Measurements from ENCODE around the gene GOLT1B.
"Not testable (repeated sequence)": the region's sequence is repeated elsewhere in the genome, so short reads cannot be mapped to it uniquely, and the experiment has no call there.

Gene GOLT1B

GRCh38 chr12:21501258-21502163, at the start of gene GOLT1B, which contains the start of gene RECQL:
GOLT1B (plus strand) TSS chr12:21501789; CDS start chr12:21501924, 135 bp downstream.
RECQL (minus strand) TSS chr12:21501635; CDS start chr12:21499570, 2,065 bp downstream.
- DNase-seq (ENCODE audit: low read depth in 2 of 2) = peak; percentile 60 to 79

GRCh38 chr12:21453312-21453852, 48.2 kb upstream of the GOLT1B start:
- DNase-seq (ENCODE audit: low read depth in 2 of 2) = no peak

- peak in 1 of 2 donors; percentile 26 for DNase-seq (ENCODE audit: low read depth in 2 of 2)
These were observed 45.3 kb upstream of the GOLT1B start for GRCh38 chr12:21456291-21456780.

- DNase-seq (ENCODE audit: low read depth in 2 of 2) = no peak
These were observed 42.1 kb upstream of the GOLT1B start for GRCh38 chr12:21459474-21459873.

- not testable (repeated sequence) for DNase-seq (ENCODE audit: low read depth in 2 of 2)
These were observed 34.3 kb upstream of the GOLT1B start for GRCh38 chr12:21467334-21467733.

- DNase-seq (ENCODE audit: low read depth in 2 of 2) = no peak
These were observed 30.3 kb upstream of the GOLT1B start for GRCh38 chr12:21471294-21471693.

- no peak for DNase-seq (ENCODE audit: low read depth in 2 of 2)
These were observed 29.3 kb upstream of the GOLT1B start for GRCh38 chr12:21472197-21472823.

- no peak for DNase-seq (ENCODE audit: low read depth in 2 of 2)
These were observed 26.0 kb upstream of the GOLT1B start for GRCh38 chr12:21475552-21475951.

- DNase-seq (ENCODE audit: low read depth in 2 of 2) = no peak
These were observed 24.6 kb upstream of the GOLT1B start for GRCh38 chr12:21476949-21477348.

- no peak for DNase-seq (ENCODE audit: low read depth in 2 of 2)
These were observed 22.7 kb upstream of the GOLT1B start for GRCh38 chr12:21478756-21479455.

GRCh38 chr12:21483531-21483930, 18.1 kb upstream of the GOLT1B start:
- DNase-seq (ENCODE audit: low read depth in 2 of 2) = no peak

- DNase-seq (ENCODE audit: low read depth in 2 of 2) = no peak
These were observed 15.6 kb upstream of the GOLT1B start for GRCh38 chr12:21485998-21486397.

- no peak for DNase-seq (ENCODE audit: low read depth in 2 of 2)
These were observed 1.8 kb upstream of the GOLT1B start for GRCh38 chr12:21499765-21500164.

- DNase-seq (ENCODE audit: low read depth in 2 of 2) = no peak
These were observed 767 bp upstream of the GOLT1B start for GRCh38 chr12:21500786-21501257.

- DNase-seq (ENCODE audit: low read depth in 2 of 2) = peak in 1 of 2 donors; percentile 15
These were observed 541 bp downstream of the GOLT1B start for GRCh38 chr12:21502164-21502496.

- DNase-seq (ENCODE audit: low read depth in 2 of 2) = no peak
These were observed 1.3 kb downstream of the GOLT1B start for GRCh38 chr12:21502872-21503271.

- no peak for DNase-seq (ENCODE audit: low read depth in 2 of 2)
These were observed 4.3 kb downstream of the GOLT1B start for GRCh38 chr12:21505888-21506287.

- DNase-seq (ENCODE audit: low read depth in 2 of 2) = no peak
These were observed 6.3 kb downstream of the GOLT1B start for GRCh38 chr12:21507849-21508248.

- no peak for DNase-seq (ENCODE audit: low read depth in 2 of 2)
These were observed 8.2 kb downstream of the GOLT1B start for GRCh38 chr12:21509768-21510167.

GRCh38 chr12:21516281-21516680, 14.7 kb downstream of the GOLT1B start:
- DNase-seq (ENCODE audit: low read depth in 2 of 2) = no peak

GRCh38 chr12:21518451-21518850, 16.9 kb downstream of the GOLT1B start:
- DNase-seq (ENCODE audit: low read depth in 2 of 2) = no peak

- DNase-seq (ENCODE audit: low read depth in 2 of 2) = no peak
These were observed 20.0 kb downstream of the GOLT1B start for GRCh38 chr12:21521541-21521940.
